Activated T-helper 1 cell treated with anti-CD3 and anti-CD28 coated beads, Interleukin-12 subunit alpha, Interleukin-12 subunit beta, Interleukin-2, Interleukin-4 antibody, amounts not matched to agents 30 ng/mL and 10 ng/mL and 1 ng/mL, durations not matched to agents 14 hours and 24 hours and 36 hours (primary cell): ENCODE results near the gene SKI. TPM values are rescaled to one million over a fixed set of nuclear protein-coding genes. Genes with fewer than 3 reads are reported as not detected.
"Not testable (repeated sequence)": the region's sequence is repeated elsewhere in the genome, so short reads cannot be mapped to it uniquely, and the experiment has no call there.

ENCODE experiments used
- DNase-seq: peaks from one replicate; pipeline ENCODE4 v3.0.0; 2021; ENCODE audit warnings: low spot score
- H3K27ac Mint-ChIP-seq: one replicate; pipeline ENCODE4 v1.8.0; 2021; ENCODE audit warnings: mild to moderate bottlenecking, mixed read lengths
- H3K27me3 Mint-ChIP-seq: one replicate; pipeline ENCODE4 v1.8.0; 2022; ENCODE audit warnings: mild to moderate bottlenecking, moderate library complexity, mixed read lengths; ENCODE audit not compliant: insufficient read depth
- H3K36me3 Mint-ChIP-seq: one replicate; pipeline ENCODE4 v1.8.0; 2021; ENCODE audit warnings: low read depth, mixed read lengths
- H3K4me1 Mint-ChIP-seq: one replicate; pipeline ENCODE4 v1.8.0; 2021; ENCODE audit warnings: low read depth, mixed read lengths
- H3K4me3 Mint-ChIP-seq: one replicate; pipeline ENCODE4 v1.8.0; 2021; ENCODE audit warnings: mild to moderate bottlenecking, moderate library complexity, mixed read lengths
- H3K9me3 Mint-ChIP-seq: one replicate; pipeline ENCODE4 v1.8.0; 2021; ENCODE audit warnings: mixed read lengths
- intact Hi-C: fragments of 100-400 bp; cut with micrococcal nuclease; formaldehyde crosslinking; loops from one replicate; pipeline ENCODE4 v1.15.1; 2024
- total RNA-seq: library from RNA; stranded (reverse); gene quantifications from 2 replicates; pipeline ENCODE4 v1.2.3, GENCODE V29; 2022

Gene SKI
- total RNA-seq, 1 donor from 2014 or later = 38.3 TPM

- H3K9me3 Mint-ChIP-seq, H3K4me1 Mint-ChIP-seq, H3K4me3 Mint-ChIP-seq, H3K27me3 Mint-ChIP-seq, H3K36me3 Mint-ChIP-seq, intact Hi-C loops, DNase-seq: not testable (repeated sequence)
- peak overlapping the region; percentile 4 for H3K27ac Mint-ChIP-seq
These were observed 99.0 kb downstream of the SKI start for GRCh38 chr1:2327162-2327561.

DNA sequence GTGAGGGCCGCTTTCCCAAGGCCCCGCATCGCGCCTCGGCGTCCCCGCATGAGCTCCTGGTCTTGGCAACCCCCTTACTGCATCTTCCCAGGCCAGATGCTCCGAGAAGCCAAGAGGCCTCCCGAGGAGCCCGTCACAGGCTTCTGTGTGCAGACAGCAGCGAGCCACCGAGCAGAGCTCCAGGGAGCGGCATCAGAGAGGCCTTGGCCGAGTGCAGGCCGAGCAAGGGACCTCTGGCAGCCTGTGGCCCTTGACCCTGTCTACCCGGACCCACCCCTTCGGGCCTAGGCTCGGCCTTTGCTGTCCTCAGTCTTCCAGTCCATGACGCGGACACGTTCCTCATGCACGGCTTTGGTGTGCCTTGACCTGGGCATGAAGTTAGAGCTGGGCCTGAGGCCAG is 99.7 kb downstream of the SKI start:
- no peak for DNase-seq
- Mint-ChIP-seq H3K36me3 (peaks cover 2% of the 10 kb centered on the region), H3K4me1 (no peaks in the 10 kb centered on the region), H3K4me3 (no peak overlapping the region), H3K27me3 (no peaks in the 10 kb centered on the region), H3K27ac (no peak overlapping the region), H3K9me3 (peaks cover 4% of the 10 kb centered on the region)
- intact Hi-C loops = no loop called here

GRCh38 chr1:2328676-2329455 is 100.7 kb downstream of the SKI start:
- H3K36me3 Mint-ChIP-seq = peaks cover 2% of the 10 kb centered on the region
- no peaks in the 10 kb centered on the region for H3K27me3 Mint-ChIP-seq
- no peak overlapping the region for H3K4me3 Mint-ChIP-seq
- peaks cover 4% of the 10 kb centered on the region for H3K9me3 Mint-ChIP-seq
- no peaks in the 10 kb centered on the region for H3K4me1 Mint-ChIP-seq
- no peak overlapping the region for H3K27ac Mint-ChIP-seq
- intact Hi-C loops = no loop called here
- DNase-seq = no peak

DNA sequence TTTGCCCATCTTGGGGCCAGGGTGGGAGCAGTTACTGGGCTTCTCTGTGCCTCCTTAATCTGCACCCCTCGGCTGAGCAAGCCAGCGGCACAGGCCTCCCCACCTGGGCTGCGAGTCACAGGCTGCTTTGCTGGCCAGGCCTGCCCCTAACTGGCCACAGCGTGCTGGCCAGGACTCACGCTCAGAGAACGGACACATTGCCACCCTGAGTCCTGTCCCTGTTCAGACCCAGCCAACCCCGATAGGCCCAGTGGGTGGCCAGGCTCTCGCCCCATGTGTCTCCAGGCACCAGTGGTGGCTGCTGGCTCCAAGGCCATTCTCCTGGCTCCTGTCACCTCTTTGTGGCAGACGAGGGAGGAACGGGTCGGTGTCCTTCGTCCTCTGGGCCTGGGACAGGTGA is 101.9 kb downstream of the SKI start:
- Mint-ChIP-seq H3K4me3 (no peak overlapping the region), H3K4me1 (no peaks in the 10 kb centered on the region), H3K9me3 (peaks cover 2% of the 10 kb centered on the region)

GRCh38 chr1:2330519-2331199 is 102.5 kb downstream of the SKI start:
- DNase-seq = no peak
- Mint-ChIP-seq H3K4me3 (no peak overlapping the region), H3K9me3 (no peaks in the 10 kb centered on the region), H3K27ac (no peak overlapping the region), H3K27me3 (peaks cover 2% of the 10 kb centered on the region), H3K4me1 (no peaks in the 10 kb centered on the region), H3K36me3 (no peaks in the 10 kb centered on the region)
- intact Hi-C loops = no loop called here

More for the DNA sequence above, 101.9 kb downstream of the SKI start:
- no peak for DNase-seq
- intact Hi-C loops = no loop called here
- H3K27me3 Mint-ChIP-seq = peaks cover 2% of the 10 kb centered on the region
- no peak overlapping the region for H3K27ac Mint-ChIP-seq
- H3K36me3 Mint-ChIP-seq = peaks cover under 1% of the 10 kb centered on the region

GRCh38 chr1:2331200-2331544 is 103.1 kb downstream of the SKI start:
- Mint-ChIP-seq H3K4me3 (no peak overlapping the region), H3K27me3 (peaks cover 2% of the 10 kb centered on the region), H3K36me3 (no peaks in the 10 kb centered on the region), H3K27ac (no peak overlapping the region), H3K4me1 (no peaks in the 10 kb centered on the region), H3K9me3 (no peaks in the 10 kb centered on the region)
- no peak for DNase-seq
- intact Hi-C loops = no loop called here

DNA sequence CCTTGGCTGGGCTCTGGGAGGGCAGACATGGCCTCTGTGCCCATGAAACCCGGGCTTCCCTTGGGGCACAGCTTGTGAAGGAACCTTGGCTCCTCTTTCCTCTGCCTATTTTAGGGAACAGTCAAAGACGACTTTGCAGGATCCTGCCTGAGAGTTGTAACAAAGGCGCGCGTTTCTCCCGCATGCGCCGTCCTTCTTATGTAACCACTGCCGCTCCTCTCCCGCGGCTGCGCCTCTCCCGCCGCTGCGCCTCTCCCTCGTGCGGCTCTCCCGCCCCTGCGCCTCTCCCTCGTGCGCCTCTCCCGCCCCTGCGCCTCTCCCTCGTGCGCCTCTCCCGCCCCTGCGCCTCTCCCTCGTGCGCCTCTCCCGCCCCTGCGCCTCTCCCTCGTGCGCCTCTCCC is 103.5 kb downstream of the SKI start:
- H3K27me3 Mint-ChIP-seq, H3K36me3 Mint-ChIP-seq, intact Hi-C loops, H3K9me3 Mint-ChIP-seq, H3K4me3 Mint-ChIP-seq, H3K27ac Mint-ChIP-seq, H3K4me1 Mint-ChIP-seq, DNase-seq: not testable (repeated sequence)

DNA sequence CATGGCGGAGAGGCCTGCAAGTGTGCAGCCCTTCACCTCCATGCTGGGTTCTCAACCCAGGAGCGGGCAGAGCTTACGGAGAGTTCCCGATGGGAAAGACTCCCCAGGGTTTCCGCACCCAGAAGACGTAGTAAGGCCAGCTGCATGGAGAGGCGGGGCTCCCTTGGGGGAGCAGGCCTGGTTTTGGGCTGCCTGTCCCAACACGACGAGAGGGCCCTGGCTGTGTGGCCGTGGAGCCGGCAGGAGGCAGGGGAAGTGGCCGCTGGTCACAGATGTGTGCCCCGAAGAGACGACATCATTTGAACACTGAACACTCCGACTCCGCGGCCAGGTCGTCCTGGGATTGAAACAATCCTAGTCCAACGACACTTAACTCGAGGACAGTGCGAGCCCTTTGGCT is 106.2 kb downstream of the SKI start:
- Mint-ChIP-seq H3K27me3 (peaks cover 2% of the 10 kb centered on the region), H3K4me3 (no peak overlapping the region), H3K36me3 (no peaks in the 10 kb centered on the region), H3K9me3 (no peaks in the 10 kb centered on the region), H3K27ac (no peak overlapping the region), H3K4me1 (no peaks in the 10 kb centered on the region)
- no peak for DNase-seq
- intact Hi-C loops = no loop called here

- no peaks in the 10 kb centered on the region for H3K36me3 Mint-ChIP-seq
- no peak overlapping the region for H3K4me3 Mint-ChIP-seq
- peaks cover 2% of the 10 kb centered on the region for H3K27me3 Mint-ChIP-seq
- no peaks in the 10 kb centered on the region for H3K9me3 Mint-ChIP-seq
- no peaks in the 10 kb centered on the region for H3K4me1 Mint-ChIP-seq
- intact Hi-C loops = no loop called here
- no peak for DNase-seq
- no peak overlapping the region for H3K27ac Mint-ChIP-seq
These were observed 106.9 kb downstream of the SKI start for GRCh38 chr1:2334883-2335534.

- intact Hi-C loops = no loop called here
- Mint-ChIP-seq H3K27ac (no peak overlapping the region), H3K9me3 (no peaks in the 10 kb centered on the region), H3K27me3 (peaks cover 2% of the 10 kb centered on the region), H3K4me1 (no peaks in the 10 kb centered on the region), H3K36me3 (no peaks in the 10 kb centered on the region), H3K4me3 (no peak overlapping the region)
- no peak for DNase-seq
These were observed 107.8 kb downstream of the SKI start for GRCh38 chr1:2335721-2336455.

DNA sequence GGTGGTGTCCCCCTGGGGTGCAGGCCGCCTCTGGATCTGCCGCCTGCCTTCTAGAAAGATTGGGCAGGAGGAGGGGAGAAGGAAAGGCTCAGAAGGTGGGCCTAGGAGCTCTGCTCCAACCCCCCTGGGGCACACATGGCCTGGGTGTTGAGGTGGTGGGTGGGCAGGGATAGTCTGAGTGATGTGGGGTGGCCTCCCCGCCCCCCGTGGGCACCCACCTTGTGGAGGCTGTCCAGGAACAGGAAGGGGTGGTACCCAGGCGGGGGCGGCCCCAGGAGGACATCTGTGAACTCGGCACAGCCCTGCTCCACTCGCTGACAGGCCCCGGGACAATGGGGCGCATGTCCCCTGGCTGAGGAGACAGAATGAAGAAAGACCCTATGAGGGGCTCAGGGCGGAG is 108.4 kb downstream of the SKI start:
- Mint-ChIP-seq H3K9me3 (no peaks in the 10 kb centered on the region), H3K4me3 (no peak overlapping the region), H3K36me3 (no peaks in the 10 kb centered on the region), H3K27me3 (peaks cover 2% of the 10 kb centered on the region), H3K27ac (no peak overlapping the region), H3K4me1 (no peaks in the 10 kb centered on the region)
- no peak for DNase-seq
- intact Hi-C loops = no loop called here

- Mint-ChIP-seq H3K4me1 (no peaks in the 10 kb centered on the region), H3K9me3 (no peaks in the 10 kb centered on the region), H3K36me3 (no peaks in the 10 kb centered on the region), H3K27ac (no peak overlapping the region), H3K27me3 (peaks cover 2% of the 10 kb centered on the region), H3K4me3 (no peak overlapping the region)
- no peak for DNase-seq
- intact Hi-C loops = no loop called here
These were observed 109.0 kb downstream of the SKI start for GRCh38 chr1:2337081-2337480.

GRCh38 chr1:2337501-2337900 is 109.4 kb downstream of the SKI start:
- Mint-ChIP-seq H3K4me3 (no peak overlapping the region), H3K36me3 (no peaks in the 10 kb centered on the region), H3K27me3 (peaks cover 2% of the 10 kb centered on the region), H3K9me3 (no peaks in the 10 kb centered on the region), H3K27ac (no peak overlapping the region), H3K4me1 (no peaks in the 10 kb centered on the region)
- no peak for DNase-seq
- intact Hi-C loops = no loop called here
